ENCODE measurements around the gene LRP4.
"Not testable (repeated sequence)": the region's sequence is repeated elsewhere in the genome, so short reads cannot be mapped to it uniquely, and the experiment has no call there.

Gene LRP4, protein sequence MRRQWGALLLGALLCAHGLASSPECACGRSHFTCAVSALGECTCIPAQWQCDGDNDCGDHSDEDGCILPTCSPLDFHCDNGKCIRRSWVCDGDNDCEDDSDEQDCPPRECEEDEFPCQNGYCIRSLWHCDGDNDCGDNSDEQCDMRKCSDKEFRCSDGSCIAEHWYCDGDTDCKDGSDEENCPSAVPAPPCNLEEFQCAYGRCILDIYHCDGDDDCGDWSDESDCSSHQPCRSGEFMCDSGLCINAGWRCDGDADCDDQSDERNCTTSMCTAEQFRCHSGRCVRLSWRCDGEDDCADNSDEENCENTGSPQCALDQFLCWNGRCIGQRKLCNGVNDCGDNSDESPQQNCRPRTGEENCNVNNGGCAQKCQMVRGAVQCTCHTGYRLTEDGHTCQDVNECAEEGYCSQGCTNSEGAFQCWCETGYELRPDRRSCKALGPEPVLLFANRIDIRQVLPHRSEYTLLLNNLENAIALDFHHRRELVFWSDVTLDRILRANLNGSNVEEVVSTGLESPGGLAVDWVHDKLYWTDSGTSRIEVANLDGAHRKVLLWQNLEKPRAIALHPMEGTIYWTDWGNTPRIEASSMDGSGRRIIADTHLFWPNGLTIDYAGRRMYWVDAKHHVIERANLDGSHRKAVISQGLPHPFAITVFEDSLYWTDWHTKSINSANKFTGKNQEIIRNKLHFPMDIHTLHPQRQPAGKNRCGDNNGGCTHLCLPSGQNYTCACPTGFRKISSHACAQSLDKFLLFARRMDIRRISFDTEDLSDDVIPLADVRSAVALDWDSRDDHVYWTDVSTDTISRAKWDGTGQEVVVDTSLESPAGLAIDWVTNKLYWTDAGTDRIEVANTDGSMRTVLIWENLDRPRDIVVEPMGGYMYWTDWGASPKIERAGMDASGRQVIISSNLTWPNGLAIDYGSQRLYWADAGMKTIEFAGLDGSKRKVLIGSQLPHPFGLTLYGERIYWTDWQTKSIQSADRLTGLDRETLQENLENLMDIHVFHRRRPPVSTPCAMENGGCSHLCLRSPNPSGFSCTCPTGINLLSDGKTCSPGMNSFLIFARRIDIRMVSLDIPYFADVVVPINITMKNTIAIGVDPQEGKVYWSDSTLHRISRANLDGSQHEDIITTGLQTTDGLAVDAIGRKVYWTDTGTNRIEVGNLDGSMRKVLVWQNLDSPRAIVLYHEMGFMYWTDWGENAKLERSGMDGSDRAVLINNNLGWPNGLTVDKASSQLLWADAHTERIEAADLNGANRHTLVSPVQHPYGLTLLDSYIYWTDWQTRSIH (N-terminal part only)

GRCh38 chr11:46918083-46918787 lies at the start of gene LRP4:
Gene LRP4 (minus strand): TSS chr11:46918550. CDS start chr11:46918379, 171 bp downstream.
- peak; percentile 90 for DNase-seq (ENCODE audit: low spot score)
- TF ChIP-seq CTCF (IDR thresholded peaks at IDR 0.05; ENCODE audit: extremely low read depth, missing control alignments): no peak

DNA sequence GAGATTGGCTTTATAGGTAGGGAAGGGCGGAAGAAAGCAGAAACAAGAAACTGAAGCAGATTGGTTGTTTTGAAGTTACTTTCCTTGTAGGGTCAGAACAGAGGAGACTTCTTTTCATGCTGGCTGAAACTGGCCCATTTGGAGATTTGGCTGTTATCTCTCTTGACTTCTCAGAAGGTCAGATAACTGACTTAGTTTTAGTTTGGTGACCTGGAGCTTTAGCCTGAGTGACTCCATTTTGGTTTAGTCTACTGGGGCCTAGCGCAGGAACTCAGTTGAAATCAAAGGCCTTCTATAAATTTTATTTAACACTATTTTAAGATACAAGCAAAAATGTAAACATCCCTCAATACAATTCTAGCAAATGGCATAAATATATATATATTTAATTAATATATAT lies 49.6 kb upstream of the LRP4 start:
- TF ChIP-seq CTCF (IDR thresholded peaks at IDR 0.05; ENCODE audit: extremely low read depth, missing control alignments): no peak
- no peak for DNase-seq (ENCODE audit: low spot score)

GRCh38 chr11:46966773-46967172 lies 48.4 kb upstream of the LRP4 start:
- DNase-seq (ENCODE audit: low spot score): no peak

GRCh38 chr11:46963844-46964243 lies 45.5 kb upstream of the LRP4 start:
- DNase-seq (ENCODE audit: low spot score): no peak
- TF ChIP-seq CTCF (IDR thresholded peaks at IDR 0.05; ENCODE audit: extremely low read depth, missing control alignments): no peak

More at GRCh38 chr11:46966773-46967172, 48.4 kb upstream of the LRP4 start:
- no peak for TF ChIP-seq CTCF (IDR thresholded peaks at IDR 0.05; ENCODE audit: extremely low read depth, missing control alignments)

DNA sequence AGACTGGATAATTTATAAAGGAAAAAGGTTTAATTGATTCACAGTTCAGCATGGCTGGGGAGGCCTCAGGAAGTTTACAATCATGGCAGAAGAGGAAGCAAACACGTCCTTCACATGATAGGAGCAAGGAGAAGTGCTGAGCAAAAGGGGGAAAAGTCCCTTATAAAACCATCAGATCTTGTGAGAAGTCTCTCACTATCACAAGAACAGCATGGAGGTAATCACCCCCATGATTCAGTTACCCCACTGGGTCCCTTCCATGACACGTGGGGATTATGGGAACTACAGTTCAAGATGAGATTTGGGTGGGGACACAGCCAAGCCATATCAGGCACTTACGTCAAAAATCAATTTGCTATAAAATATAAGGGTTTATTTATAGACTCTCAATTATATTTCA lies 43.5 kb upstream of the LRP4 start:
- not testable (repeated sequence) for DNase-seq (ENCODE audit: low spot score)

- no peak for TF ChIP-seq CTCF (IDR thresholded peaks at IDR 0.05; ENCODE audit: extremely low read depth, missing control alignments)
Measured at GRCh38 chr11:46961041-46961440, 42.7 kb upstream of the LRP4 start.

GRCh38 chr11:46958777-46959176 lies 40.4 kb upstream of the LRP4 start:
- no peak for TF ChIP-seq CTCF (IDR thresholded peaks at IDR 0.05; ENCODE audit: extremely low read depth, missing control alignments)
- no peak for DNase-seq (ENCODE audit: low spot score)

More at GRCh38 chr11:46961041-46961440, 42.7 kb upstream of the LRP4 start:
- DNase-seq (ENCODE audit: low spot score): no peak

All from GM20000 (cell line).